Measurements from ENCODE around the gene ATAD3A.
"Not testable (repeated sequence)": the region's sequence is repeated elsewhere in the genome, so short reads cannot be mapped to it uniquely, and the experiment has no call there.

The ATAD3A gene

DNA sequence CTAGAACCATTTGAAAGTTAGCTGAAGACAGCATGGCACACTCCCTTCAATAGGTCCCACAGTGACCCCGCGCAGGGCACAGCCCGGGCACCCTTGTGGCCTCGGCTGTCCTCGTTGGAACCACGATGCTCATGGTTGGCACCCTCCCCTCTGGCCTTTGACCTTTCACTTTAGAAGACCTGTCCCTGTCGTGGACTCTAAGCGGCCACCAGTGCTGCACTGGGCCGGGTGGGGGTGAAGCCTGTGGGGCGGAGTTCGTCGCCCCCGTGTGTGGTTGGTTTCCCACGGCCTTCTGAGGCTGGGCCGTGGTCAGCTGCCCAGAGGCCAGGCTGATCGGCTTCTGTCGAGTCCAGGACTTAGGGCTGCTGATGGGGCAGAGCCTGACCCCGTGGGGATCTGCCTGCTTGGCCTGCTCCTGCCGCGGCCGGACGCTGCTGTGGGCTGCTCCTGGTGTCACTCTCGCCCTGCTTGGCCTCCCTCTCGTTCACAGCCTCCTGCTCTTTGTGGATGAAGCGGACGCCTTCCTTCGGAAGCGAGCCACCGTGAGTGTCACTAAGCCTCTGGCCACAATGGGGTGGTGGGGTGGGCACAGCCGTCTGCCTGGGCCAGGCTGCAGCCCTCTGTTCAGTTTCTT is 12.9 kb downstream of the ATAD3A start:
- DNase-seq = not testable (repeated sequence)

- not testable (repeated sequence) for DNase-seq
Measured at GRCh38 chr1:1526476-1526875, 14.5 kb downstream of the ATAD3A start.

GRCh38 chr1:1527092-1527816 is 15.3 kb downstream of the ATAD3A start:
- DNase-seq = no peak

DNA sequence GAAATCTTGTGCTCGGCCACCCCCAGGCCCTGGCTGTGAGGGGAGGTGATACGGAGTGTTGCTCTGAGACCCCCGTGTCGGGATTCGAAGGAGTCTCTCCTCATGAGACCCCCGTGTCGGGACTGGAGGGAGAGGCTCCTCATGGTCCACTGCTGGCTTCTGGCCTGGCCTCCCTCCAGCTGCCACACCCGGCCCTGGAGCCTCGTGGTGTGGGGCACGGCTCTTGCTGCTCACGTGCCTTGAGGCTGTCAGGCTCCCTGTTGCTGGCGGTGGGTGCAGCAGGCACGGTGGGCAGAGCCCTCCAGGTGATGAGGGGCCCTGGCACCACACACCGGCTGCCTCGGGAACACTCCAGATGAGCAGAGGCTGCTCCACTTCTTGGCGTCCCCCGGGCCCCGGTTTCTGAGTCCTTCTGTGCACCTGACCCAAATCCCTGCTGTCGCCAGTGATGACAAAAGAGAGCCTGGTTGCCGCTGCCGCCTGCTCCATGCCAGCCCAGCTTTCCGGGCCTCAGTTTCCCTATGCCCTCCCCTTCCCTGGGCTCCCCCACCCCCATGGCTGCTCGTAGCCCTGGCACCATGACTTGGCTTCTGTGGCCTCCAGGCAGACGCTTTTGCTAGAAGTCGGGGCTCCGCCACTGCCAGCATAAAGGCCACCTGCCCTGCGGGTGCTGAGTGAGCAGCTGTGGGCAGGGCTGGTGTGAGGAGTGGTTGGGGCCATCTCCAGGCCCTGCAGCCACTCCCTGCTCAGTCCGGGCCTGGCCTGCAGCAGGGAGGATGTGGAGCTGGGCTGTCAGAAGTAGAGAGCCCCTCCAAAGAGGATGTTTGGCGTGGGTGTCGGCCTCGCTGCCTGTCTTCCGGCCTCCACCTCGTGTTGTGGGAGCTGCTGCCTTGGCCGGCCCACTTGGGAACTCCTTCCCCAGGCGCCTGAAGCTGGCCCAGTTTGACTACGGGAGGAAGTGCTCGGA is 16.6 kb downstream of the ATAD3A start:
- no peak for DNase-seq

GRCh38 chr1:1529321-1529720 is 17.4 kb downstream of the ATAD3A start:
- DNase-seq = no peak

GRCh38 chr1:1529936-1530335 is 18.0 kb downstream of the ATAD3A start:
- DNase-seq = no peak

DNA sequence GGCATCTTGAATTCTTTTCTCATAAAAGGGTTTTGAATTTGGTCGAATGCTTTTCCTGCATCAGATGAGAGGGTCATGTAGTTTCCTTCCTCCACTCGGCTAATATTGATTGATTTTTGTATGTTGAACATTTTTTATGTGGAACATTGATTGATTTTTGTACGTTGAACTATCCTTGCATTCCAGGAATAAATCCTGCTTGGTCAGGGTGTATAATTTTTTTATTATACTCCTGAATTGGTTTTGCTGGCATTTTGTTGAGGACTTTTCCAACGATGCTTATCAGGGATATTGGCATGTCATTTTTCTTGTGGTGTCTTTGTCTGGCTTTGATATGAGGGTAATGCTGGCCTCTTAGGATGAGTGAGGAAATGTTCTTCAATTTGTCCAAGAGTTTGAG is 20.0 kb downstream of the ATAD3A start:
- no peak for DNase-seq

- not testable (repeated sequence) for DNase-seq
Measured at GRCh38 chr1:1533176-1533893, 21.4 kb downstream of the ATAD3A start.

DNA sequence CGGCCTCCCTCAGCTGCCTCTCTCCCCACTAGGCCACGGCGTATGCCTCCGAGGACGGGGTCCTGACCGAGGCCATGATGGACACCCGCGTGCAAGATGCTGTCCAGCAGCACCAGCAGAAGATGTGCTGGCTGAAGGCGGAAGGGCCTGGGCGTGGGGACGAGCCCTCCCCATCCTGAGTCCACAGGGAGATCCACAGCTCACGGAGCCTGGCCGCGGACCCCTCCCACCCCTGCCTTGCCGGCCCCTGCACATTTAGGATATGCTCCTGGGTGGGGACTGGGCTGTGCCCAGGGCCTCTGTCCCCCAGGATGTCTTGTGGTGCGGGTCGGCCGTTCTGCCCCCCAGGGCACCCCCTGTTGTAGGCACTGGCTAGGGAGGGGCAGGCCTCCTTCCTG is 21.9 kb downstream of the ATAD3A start:
- DNase-seq = not testable (repeated sequence)

DNA sequence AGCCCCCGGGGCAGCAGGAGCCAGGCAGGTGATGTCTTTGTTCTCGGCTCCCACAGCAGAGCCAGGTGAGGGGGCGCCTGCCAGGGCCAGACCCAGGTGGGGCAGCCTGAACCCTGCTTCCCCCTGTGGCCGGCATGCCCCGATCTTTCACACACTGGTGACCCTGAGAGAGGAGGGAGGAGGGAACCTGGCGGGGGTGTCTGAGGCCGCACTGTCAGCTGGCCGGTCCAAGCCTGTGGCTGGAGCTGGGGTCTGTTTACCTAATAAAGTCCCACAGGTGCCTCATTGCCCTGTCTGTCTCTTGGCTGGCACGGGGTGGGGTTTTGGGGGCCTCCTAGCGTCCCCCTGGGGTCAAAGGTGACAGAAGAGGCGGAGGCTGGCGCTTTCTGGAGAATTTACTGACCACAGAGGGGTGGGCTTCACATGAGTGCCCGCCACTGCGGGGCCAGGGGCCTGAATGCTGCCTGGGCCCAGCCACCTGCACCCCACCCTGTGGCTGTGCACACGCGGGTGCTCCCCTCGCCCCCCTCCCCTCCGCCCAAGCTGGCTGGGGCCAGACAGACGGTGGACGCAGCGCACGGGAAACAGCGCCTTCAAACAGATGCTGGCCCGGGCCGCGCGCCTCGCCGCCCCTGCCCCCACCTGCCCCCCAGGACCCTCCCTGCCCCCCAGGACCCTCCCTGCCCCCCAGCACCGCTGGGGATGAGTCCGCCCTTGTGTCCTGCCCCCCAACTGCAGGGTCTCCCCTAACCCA is 22.6 kb downstream of the ATAD3A start:
- DNase-seq = no peak

DNA sequence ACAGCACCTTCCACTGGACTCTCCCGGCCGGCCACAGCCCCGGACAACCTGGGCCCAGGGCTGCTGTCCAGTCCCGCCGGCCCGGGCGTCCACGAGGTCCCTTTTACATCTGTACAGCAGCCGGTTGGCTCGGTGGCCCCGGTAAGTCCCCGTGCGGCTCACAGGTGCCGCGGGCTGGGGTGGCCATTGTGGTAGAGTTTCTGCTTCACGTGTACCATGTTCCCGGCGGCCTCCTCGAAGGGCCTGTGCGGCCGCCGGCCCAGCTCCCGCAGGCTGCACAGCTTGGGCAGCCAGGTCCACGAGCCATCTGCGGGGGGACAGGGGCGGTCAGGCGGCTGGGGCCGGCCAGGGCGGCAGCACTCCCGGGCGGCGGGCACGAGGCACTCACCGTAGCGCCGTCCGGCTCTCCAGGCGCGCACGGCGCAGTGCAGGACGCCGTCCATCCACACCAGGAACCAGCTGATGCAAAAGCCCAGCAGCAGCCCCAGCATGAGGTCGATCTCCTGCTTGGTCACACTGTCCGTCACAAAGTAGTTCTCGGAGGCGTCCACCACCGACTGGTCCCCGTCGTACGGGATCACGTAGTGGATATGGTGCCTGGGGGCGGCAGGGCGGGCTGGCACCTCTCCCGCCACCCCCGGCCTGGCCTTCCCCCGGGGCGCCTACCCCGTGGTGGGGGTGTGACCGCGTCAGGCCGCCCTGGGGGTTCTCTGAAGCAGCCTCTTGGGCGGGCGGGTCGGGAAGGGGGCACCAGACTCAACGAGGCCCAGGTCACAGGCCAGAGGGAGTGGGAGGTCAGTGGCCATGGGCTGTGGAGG is 23.4 kb downstream of the ATAD3A start:
- no peak for DNase-seq

- no peak for DNase-seq
Measured at GRCh38 chr1:1536019-1536937, 24.3 kb downstream of the ATAD3A start.

- DNase-seq = no peak
Measured at GRCh38 chr1:1536938-1537546, 25.1 kb downstream of the ATAD3A start.

DNA sequence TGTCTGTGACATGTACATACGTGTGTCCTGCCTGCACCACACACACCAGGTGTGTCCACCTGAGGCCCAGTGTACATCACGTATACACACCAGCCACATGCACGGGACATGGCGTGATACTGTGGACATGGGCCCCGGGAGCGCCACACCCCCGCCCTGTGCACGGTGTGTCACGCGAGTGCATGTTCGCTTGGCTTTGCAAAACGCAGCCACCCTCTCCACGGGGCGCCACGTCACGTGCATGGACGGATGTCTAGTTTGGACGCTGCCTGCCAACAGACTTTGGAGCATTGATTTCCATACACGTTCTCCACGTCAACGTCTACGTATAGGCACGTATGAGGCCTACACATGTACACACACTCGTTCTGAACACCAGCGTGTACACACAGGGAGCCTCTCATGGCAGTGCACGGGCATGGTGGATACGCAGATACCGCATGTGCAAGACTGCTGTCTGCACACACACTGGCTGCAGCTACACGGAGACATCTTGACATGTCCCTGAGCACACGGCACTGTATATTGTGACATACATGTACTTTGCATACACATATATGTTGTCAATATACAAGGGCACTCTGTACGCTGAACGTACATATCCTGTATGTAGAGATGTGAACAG is 25.8 kb downstream of the ATAD3A start:
- DNase-seq = no peak

DNA sequence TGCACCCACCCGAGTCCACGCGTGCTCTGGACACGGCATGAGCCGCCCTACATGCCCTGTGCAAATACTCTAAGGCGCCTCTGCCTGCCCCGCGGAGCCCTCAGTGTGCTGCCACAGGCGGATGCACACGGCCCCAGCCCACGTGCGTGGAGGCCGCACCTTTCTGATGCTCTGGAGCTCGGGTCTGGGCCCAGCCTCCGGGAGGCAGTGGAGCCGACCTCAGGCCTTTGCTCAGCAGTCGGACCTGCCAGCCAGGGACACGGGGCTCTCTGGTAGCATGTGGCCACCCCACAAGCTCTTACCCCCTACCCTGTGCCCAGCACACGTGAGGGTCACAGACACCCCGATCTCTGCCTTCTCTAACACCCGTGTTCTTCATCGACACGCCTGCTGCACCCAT is 26.4 kb downstream of the ATAD3A start:
- DNase-seq = no peak

DNA sequence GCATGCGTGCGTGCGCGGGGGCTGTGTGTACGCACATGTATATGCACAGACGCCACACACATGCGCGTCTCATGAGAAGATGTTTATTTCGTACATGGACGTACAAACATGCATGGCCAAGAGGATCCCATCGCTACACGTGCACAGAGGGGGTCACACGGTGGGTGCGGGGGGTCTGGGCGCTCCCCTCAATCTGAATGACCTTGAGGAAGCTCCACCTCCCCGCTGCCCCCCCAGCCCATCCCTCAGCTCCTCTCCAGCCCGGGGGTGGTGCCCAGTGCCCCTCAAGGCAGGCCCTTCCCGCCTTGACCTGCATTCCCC is 27.0 kb downstream of the ATAD3A start:
- no peak for DNase-seq

GRCh38 chr1:1539310-1540089 is 27.5 kb downstream of the ATAD3A start:
- DNase-seq = no peak

- DNase-seq = peak; percentile 69
Measured at GRCh38 chr1:1540090-1540817, 28.3 kb downstream of the ATAD3A start, which contains the start of gene TMEM240. Gene TMEM240, minus strand, starts transcription at chr1:1540624. Its CDS starts 278 bp downstream, at chr1:1540346.
